SK-N-SH treated with all-trans-retinoic acid at 6 μM for 48 hours (cell line): ENCODE results near the gene CYP8B1.

ENCODE experiments used
- ARNTL ChIP-seq: fragments of 450-650 bp; formaldehyde crosslinking; IDR thresholded peaks from 2 replicates; pipeline ENCODE4 v1.5.0; 2020; ENCODE audit warnings: low read depth, mild to moderate bottlenecking, moderate library complexity, borderline replicate concordance
- ZC3H10 ChIP-seq: fragments of 250-450 bp; sonication (Bioruptor Pico); IDR thresholded peaks from 2 replicates; pipeline ENCODE4 v1.5.1; 2021; ENCODE audit warnings: mild to moderate bottlenecking, moderate library complexity
- ZNF565 ChIP-seq: fragments of 450-650 bp; formaldehyde crosslinking; conservative IDR thresholded peaks from 2 replicates; pipeline ENCODE4 v1.5.0; 2020; ENCODE audit warnings: low read depth, mild to moderate bottlenecking, moderate library complexity
- ZNF70 ChIP-seq: fragments of 450-650 bp; formaldehyde crosslinking; IDR thresholded peaks from 2 replicates; pipeline ENCODE4 v1.5.0; 2020; ENCODE audit warnings: mild to moderate bottlenecking, moderate library complexity
- ZNF8 ChIP-seq: fragments of 450-650 bp; formaldehyde crosslinking; IDR thresholded peaks from 2 replicates; pipeline ENCODE4 v1.5.0; 2020; ENCODE audit warnings: mild to moderate bottlenecking, moderate library complexity
- TF ChIP-seq, protein P1 (sequence below): fragments of 250-450 bp; sonication (Bioruptor Pico); IDR thresholded peaks from 2 replicates; pipeline ENCODE4 v1.5.1; 2020; ENCODE audit warnings: low read depth, mild to moderate bottlenecking, moderate library complexity

- no peak for TF ChIP-seq ZNF565 (CRISPR knock-in tag)
- no peak for TF ChIP-seq ARNTL (CRISPR knock-in tag)
- TF ChIP-seq, protein P1, sequence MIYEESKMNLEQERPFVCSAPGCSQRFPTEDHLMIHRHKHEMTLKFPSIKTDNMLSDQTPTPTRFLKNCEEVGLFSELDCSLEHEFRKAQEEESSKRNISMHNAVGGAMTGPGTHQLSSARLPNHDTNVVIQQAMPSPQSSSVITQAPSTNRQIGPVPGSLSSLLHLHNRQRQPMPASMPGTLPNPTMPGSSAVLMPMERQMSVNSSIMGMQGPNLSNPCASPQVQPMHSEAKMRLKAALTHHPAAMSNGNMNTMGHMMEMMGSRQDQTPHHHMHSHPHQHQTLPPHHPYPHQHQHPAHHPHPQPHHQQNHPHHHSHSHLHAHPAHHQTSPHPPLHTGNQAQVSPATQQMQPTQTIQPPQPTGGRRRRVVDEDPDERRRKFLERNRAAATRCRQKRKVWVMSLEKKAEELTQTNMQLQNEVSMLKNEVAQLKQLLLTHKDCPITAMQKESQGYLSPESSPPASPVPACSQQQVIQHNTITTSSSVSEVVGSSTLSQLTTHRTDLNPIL: no peak
- TF ChIP-seq ZNF70 (CRISPR knock-in tag): no peak
- TF ChIP-seq ZC3H10: no peak
- no peak for TF ChIP-seq ZNF8
These were observed 4.5 kb upstream of the CYP8B1 start for GRCh38 chr3:42880183-42880582.
